Embryonic facial prominence (tissue), 1 donor: ENCODE data around the gene CUL3.

Source experiments
- DNase-seq: peaks from one replicate; pipeline ENCODE4 v3.0.0-alpha.2; 2016; ENCODE audit errors: extremely low spot score

Gene CUL3

DNA sequence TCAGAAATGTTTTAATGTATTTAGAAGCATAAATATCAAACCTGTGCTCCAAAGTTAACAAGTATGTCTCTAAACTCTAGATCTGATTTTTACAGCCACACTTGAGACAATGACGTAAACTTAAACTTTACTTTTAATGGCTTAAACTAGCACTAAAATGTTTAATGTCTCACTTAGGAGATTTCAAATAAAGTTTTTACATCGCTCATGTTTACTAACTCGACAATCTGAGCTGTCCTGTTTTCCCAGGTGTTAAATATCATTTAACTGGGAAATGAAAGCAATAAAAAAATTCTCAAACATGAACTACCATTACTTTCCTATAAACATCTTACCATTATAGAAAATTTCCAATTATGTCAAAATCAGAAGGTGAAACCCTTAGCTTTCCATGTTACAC is 113.0 kb downstream of the CUL3 start:
- no peak for DNase-seq

DNA sequence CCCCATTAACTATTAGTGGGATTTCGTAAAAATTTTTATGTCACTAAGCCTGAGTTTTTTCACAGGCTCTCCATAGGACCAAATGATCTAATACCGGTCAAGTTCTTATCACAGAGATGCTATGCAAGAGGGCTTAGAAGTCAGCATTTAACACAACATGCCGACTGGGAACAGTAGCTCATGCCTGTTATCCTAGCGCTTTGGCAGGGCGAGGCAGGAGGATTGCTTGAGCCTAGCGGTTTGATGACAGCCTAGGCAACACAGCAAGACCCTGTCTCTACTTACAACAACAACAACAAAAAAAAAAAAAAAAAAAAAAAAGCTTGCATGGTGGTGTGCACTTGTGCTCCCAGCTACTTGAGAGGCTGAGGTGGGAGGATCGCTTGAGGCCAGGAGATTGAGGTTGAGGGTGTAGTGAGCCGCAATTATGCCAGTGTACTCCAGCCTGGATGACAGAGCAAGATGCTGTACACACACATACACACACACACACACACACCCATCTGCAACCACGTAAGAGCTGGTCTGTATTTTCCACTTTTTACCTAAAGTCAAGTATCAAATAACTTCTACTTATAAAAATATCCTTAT is 115.7 kb downstream of the CUL3 start:
- DNase-seq = no peak

DNA sequence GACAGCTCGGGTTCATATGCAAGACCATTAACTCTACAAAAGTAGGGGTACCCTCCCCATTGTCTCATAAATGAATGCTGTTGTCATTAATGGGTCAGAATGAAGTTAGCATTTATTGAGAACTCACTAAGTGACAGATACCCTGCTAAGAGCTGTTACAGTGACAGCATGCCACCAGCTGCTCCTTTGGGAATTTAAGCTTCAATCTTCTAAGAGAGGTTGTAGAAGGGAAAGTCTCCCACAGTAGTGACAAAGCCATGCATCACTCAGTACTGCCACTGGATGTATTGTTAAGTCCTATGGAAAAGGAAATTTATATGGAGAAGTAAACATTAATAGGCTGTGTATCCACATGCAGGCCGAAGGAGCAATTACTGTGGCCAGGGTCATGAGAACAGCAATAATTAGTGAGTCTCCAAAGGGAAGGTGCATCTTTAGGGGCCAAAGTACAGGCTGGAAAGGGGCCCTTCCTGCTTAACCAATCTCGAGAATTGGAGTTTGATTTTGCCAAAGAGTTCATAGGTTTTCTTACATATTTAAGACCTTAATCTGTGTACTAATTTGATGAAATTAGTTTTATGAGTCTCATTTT is 118.8 kb downstream of the CUL3 start:
- DNase-seq = no peak

DNA sequence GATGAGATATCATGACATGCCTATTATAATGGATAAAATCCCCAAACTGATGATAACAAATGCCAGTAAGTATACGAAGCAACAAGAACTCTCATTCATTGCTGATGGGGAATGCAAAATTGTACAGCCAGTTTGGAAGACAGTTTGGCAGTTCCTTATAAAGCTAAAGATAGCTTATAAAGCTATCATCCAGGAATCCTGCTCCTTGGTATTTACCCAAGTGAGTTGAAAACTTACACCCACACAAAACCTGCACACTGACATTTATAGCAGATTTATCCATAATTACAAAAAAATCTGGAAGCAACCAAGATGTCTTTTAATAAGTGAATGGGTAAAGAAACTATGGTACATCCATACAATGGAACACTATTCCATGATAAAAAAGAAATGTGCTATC is 123.8 kb downstream of the CUL3 start:
- DNase-seq = no peak

DNA sequence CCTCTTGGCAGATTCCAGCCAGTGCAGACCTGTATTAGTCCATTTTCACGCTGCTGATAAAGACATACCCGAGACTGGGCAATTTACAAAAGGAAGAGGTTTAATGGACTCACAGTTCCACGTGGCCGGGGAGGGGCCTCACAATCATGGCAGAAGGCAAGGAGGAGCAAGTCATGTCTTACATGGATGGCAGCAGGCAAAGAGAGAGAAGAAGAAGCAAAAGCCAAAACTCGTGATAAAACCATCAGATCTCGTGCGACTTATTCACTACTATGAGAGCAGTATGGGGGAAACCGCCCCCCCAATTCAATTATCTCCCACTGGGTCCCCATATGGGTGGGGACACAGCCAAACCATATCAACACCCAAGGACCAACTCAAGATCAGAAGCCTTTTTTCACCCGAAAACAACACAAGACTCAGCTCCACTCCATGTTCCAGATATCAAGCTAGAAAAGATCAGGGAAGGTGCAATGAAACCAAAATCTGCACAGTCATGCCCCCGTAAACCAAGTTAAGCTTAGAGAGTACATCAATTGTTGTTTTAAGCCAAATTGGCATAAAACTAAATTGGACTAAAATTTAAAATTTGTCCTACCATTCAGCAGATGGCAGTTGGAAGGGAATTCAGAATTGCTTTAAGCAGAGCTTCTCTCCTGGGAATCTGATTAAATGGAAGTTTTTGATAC is 127.6 kb downstream of the CUL3 start:
- no peak for DNase-seq

DNA sequence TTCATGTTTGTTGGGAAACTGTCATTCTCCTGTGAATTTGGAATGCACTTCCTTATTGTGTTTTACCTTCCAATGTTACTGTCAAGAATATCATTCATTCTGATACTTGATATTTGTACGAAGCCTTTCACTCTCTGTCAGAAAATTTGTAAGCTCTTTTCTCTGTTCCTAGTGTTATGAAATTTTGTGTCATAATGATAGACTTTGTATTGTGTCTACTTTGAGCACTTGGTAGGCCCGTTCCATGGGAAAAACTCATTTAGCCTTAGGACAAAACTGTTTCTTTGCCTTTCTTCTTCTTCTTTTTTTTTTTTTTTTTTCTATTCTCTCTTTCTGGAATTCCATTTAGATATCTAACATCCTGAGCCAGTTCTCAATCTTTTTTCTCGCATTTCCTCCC is 131.3 kb downstream of the CUL3 start:
- DNase-seq = no peak

DNA sequence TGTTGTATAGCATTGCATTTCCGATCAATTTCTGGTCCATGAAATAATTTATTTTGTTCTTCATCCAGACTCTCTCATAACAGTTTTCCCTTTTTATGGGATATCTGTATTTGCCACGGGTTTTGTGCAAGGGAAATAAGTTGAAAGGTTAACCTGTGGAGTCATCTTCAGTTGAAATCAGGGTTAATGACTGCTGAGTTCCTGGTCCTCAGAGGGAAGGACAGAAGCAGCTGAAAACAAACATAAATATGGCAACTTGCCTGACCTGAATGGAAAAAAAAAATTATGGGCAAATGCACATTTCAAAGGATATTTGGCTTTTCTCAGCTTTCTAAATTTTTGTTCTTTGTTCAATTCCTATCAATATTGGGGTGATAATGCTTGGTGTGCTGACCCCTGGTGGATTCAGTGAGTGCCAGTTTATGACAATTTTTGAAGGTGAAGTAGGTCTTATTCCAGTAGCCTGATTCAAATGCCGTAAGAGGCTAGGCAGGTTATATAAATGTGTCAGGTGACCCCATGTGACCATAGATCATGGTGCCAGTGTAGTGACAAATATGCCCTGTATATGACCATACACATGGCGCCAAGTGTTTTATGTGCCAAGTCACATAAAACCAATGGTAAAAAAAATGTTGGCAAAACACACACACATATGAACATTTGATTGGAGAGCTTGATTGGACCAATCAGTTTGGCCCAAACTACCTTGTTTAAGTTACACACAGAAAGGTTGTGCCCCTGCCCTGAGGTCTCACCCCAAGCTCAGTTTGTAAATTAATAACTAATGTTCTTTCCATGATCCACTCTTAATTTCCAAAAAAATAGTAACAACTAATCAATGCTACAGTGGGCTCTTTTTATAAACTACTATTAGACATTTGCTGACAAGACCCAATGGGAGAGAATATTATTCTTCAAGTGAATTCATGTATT is 135.7 kb downstream of the CUL3 start:
- no peak for DNase-seq

DNA sequence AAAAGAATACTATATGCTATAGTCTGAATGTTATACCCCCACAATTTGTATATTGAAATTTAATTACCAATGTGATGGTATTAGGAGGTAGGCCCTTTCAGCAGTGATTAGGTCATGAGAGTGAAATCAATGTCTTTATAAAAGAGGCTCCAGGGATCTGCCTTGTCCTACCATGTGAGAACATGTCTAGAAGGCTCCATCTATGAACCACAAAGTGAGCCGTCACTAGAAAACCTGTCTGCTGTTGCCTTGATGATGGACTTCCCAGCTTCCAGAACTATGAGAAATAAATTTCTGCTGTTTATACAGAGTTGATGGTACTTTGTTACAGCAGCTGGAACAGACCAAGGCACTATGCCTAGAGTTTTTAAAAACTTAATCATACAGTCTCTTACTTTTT is 136.9 kb downstream of the CUL3 start:
- no peak for DNase-seq

DNA sequence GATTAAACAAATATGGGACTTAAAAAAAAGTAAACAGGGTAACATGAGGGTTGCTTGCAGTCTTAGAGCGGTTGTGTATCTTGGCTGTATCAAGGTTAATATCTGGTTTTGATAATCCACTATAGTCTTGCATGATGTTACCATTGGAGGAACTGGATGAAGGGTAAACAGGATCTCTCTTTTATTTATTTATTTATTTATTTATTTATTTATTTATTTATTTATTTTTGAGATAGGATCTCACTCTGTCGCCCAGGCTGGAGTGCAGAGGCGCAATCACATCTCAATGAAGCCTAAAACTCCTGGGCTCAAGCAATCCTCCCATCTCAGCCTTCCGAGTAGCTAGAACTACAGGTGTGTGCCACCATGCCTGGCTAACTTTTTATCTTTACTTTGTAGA is 140.4 kb downstream of the CUL3 start:
- DNase-seq = no peak

DNA sequence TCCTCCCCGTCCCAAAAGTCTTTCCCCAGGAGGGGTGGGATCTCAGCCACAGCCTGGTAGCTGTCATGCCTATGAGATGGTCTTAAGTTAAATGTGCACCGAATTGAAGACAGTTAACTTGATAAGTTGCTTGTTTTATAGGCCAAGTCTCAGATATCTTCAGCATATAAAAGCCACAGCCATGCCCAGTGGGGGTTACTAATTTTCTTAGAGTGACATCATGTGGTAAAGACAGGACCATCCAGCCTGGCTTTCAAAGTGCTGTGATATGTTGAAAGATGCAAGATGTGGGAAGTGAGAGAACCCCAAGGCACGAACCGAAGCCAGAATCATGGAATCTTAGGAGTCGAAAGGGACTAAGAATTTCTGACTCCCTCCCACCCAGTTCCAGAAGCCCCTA is 141.1 kb downstream of the CUL3 start:
- DNase-seq = no peak

DNA sequence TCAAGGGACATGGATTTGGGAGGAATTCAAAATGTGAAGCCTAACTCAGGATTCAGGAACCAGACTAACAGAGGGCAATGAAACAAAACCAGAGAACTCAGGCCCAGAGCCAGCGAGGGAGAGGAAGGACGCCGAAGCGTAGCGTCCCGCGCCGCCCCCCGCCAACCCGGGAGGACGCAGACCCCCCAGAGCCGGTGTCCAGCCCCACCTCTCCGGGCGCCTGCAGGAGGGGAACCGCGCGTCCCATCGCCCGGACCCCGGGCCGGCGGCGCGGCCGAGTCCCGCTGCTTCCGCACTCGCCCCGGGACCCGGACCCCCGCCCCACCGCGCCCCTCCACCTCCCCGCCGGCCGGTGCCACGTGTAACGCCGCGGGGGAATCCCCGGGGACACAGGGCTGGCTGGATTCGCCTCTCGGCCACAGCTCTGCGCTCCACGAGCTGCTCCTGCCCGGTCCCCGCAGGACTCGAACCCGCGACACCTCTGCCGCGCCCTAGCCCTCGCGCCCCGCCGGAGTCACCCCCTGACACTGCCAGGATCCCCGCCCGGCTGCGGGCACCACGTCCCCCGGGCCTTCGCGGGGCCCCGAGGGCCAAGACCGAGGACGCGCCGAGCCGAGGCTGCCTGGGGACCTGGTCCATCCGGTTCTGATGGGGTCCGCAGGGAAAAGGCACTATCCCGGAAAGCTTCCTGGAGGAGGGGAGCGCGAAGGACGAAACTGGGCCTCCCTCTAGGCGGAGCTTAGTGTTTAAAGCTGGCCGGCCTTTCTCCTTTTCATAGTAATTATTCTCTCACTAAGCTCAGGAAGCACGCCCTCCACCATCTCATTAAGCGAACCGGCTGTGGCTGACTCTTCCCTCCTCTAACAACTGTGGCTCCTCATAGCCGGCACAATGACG is 142.8 kb downstream of the CUL3 start:
- DNase-seq = no peak

DNA sequence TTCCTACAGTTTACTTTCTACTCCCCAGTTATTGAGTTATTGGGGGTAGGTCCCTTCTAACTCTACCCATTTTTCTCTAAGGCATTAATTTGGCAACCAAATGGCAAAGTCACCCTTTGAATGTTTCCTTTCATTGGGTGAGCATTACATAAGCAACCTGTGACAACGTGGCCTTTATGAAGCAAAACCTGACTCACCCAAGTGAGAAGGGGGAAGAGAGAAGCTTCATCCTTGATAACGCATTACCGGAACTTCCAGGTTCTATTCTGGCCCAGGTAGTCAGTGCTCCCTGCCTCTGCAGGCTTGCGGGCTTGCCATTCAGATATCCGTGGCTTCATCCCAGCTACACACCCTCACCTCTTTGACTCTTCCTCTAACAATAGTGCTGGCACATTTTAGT is 144.2 kb downstream of the CUL3 start:
- DNase-seq = no peak

DNA sequence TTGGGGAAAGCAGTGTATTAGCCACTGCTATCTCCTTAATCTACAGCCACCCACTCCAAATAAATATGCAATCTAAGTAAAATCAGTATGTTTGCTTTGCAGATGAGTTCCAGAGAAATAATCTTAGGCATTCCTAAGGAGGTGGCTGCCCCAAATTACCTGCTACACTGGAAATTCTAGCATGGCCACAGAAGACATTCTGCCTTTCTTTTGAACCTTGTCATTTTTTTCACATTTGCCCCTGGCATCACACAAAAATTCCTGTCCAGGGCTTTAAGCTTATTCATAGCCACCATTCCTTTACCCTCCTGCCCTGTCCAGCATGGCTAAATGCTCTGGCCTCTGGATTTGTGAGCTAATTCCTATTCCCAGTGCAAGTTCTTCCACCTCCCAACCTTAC is 146.4 kb downstream of the CUL3 start:
- no peak for DNase-seq

DNA sequence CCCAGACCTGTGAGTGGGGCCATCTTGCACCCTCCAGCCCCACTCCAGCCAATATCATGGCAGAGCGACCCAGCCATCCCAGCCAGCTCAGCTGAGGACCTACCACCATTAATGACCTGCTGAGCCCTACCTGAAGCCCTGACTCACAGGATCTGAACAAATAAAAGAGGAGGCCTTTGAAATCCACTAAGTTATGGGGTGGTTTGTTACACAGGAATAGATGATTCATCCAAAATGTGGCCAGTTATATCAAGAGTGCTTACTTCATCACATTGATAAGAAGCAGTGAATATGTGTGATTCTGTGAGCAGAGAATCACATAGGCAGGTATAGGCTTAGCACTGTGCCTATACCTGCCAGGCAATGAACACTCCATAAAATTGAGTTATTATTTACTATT is 148.5 kb downstream of the CUL3 start:
- no peak for DNase-seq

DNA sequence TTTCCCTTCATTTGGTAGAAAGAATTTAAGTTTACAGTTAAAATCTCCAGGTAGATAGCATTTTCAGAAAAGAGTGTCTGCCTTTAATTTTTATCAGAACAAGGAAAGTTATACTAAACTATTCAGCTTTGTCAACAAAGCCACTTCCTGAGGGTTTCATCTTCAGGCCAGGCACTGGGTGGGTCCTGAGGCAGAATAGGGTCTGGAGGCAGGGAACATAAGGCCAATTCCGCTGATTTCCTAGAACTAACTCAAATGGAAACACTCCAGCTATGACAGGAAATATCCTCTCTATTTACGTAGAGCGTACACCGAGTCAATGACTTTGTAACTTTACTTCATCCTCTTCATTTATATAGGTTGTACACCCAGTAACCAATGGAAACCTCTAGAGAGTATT is 150.5 kb downstream of the CUL3 start:
- no peak for DNase-seq

DNA sequence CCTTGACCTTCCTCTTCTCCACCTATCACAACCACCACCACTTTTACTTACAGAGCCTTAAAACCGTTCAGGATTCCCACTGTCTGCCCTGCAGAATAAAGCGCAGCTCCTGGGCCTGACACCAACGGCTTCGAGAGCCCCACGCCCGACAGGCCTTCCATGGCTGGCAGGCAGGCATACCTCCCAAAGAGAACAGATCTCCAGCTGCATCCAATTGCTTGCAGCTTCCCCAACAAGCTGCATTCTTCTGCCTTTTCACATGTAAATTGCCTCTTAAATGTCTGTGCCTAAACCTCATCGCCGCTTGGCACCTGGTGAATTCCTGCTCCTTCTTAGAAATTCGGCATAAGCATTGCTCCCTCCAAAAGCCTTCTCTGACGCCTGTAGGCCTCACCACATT is 151.7 kb downstream of the CUL3 start:
- no peak for DNase-seq

DNA sequence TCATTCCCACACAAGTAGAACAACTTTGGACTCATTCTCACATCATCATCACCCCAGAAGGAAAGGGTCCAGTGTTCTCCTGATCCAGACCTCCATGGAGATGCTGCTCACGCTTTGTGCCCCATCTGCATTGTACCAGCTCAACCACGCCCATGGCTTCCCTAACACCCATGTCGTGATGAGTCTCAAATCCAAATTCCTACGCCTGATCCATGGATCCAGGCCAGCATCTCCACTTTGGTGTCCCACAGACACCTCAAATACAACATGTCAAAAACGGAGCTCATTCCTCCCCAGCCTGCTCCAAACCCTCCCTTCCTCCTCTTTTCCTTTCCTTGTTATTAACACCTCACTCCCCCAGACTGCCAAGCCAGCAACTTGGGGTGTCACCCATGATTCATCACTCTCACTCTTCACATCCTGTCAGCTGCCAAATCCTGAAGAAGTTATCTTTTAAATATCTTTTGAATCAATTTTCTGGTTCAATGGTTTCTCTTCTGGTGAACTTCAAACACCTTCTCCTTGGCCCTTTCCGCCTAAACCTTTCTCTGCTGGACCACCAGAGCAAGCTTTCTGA is 153.1 kb downstream of the CUL3 start:
- DNase-seq = no peak

DNA sequence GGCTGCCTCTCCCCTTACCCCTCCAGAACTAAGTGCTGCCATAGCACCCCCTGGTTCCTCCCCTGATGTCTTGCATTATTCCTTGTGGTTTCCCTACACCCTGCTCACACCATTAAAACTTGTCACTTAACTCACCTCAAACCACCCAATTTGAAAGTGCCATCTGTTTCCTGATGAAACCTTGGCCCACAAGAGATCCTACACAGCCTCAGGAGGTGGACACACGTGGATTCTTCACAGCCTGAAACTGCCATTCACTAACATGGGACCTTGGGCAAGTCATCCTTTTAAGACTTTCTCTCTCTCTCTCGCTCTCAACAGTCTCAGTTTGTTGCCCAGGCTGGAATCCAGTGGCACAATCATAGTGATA is 155.7 kb downstream of the CUL3 start:
- DNase-seq = no peak

DNA sequence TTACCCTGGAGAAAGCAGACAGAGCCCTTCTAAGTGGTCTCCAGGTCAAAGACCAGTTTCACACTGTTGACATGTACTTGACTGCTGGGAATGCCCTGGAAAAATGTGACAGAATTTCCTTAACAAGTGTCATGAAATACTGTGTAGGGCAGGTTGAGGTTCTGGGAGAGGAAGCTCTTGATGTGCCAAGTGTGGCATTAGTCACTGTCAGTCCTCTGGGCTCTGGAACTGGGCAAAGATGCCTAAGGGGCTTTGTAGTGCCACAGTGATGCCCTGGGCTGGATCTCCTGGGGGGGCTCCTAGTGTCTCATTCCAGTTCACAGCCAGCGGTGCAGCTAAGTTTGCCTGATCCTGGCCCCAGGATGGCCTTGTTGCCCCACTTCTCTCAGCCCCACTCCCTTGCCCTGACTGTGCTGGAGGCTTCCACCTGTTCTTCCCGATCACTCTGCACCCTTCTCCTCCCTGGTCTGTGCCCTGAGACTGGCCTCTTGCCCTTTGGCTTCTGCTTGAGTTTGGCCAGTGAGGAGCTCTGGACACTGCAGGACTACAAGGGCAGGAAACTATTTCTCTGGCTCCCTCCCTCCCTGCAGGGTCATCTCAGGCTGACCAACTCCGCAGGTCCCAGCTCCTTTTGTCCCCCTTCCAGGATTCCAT is 156.2 kb downstream of the CUL3 start:
- DNase-seq = no peak

DNA sequence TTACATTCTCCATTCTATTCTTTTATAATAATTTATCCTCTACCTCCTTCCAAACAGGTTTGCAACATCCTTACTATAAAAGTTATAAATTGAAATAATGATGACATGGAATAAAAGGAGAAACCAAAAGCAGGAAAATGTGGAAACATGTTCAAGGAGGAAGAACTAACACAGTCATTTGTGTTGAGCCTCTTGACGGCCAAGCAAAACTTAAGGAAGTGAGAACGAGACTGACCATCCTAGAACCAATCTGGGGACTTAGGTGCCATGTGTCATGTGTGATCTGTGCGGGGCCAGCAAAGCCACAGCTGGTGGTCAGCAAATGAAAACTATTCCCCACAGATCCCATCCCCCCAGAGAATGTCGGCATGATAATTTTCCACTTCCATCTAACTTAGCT is 157.7 kb downstream of the CUL3 start:
- no peak for DNase-seq

DNA sequence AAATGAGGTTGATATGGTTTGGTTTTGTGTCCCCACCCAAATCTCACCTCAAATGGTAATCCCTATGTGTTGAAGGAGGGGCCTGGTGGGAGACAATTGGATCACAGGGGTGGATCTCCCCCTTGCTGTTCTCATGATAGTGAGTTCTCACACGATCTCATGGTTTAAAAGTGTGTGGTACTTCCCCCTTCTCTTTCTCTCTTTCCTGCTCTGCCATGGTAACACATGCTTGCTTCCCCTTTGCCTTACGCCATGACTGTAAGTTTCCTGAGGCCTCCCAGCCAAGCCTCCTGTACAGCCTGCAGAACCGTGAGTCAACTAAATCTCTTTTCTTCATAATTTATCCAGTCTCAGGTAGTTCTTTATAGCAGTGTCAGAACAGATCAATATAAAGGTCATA is 158.5 kb downstream of the CUL3 start:
- DNase-seq = no peak
